ENCODE data around the gene S1PR1. TPM values are rescaled to one million over a fixed set of nuclear protein-coding genes. Genes with fewer than 3 reads are reported as not detected.

The S1PR1 gene
- total RNA-seq, 1 experiment from 2014 or later: 0.68 TPM

DNA sequence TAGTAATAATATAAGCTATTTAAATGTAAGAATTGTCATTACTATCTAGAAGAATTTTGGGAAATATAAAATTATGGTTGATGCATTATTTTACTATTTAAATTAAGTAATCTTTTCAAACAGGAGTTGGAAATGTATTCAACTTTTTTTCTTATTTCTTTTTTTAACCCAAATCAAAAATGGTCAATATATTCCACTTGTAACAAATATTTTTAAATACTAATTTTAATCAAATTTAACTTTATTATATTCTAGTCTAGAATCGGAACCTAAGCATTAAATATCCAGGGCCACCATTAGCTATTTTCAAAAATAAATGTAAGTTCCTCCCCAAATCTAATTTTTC is 37.2 kb upstream of the S1PR1 start:
- no peak for TF ChIP-seq EZH2 (IDR thresholded peaks at IDR 0.05; ENCODE audit: low read depth)
- TF ChIP-seq, protein P1, sequence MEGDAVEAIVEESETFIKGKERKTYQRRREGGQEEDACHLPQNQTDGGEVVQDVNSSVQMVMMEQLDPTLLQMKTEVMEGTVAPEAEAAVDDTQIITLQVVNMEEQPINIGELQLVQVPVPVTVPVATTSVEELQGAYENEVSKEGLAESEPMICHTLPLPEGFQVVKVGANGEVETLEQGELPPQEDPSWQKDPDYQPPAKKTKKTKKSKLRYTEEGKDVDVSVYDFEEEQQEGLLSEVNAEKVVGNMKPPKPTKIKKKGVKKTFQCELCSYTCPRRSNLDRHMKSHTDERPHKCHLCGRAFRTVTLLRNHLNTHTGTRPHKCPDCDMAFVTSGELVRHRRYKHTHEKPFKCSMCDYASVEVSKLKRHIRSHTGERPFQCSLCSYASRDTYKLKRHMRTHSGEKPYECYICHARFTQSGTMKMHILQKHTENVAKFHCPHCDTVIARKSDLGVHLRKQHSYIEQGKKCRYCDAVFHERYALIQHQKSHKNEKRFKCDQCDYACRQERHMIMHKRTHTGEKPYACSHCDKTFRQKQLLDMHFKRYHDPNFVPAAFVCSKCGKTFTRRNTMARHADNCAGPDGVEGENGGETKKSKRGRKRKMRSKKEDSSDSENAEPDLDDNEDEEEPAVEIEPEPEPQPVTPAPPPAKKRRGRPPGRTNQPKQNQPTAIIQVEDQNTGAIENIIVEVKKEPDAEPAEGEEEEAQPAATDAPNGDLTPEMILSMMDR (conservative IDR thresholded peaks at IDR 0.05): no peak
- intact Hi-C loops (cut with micrococcal nuclease; ENCODE audit: unreplicated experiment): no loop called here
- Histone ChIP-seq H3K4me1 (replicated peaks; ENCODE audit: insufficient read depth) (peaks cover 12% of the 10 kb centered on the region), H3K9me3 (ENCODE audit: insufficient read depth, low read depth) (no peaks in the 10 kb centered on the region), H3F3A (ENCODE audit: insufficient read depth, low read depth) (no peaks in the 10 kb centered on the region), H3K27ac (no peak overlapping the region), H3K36me3 (ENCODE audit: low read depth) (no peaks in the 10 kb centered on the region), H3K9me2 (ENCODE audit: insufficient read depth) (no peaks in the 10 kb centered on the region), H3K27me3 (ENCODE audit: insufficient read depth, low read depth) (no peaks in the 10 kb centered on the region), H3K79me2 (ENCODE audit: low read depth) (no peaks in the 10 kb centered on the region), H3K4me2 (no peak overlapping the region), H4K20me1 (ENCODE audit: insufficient read depth) (no peaks in the 10 kb centered on the region), H3K4me3 (no peak overlapping the region), H2AFZ (no peak overlapping the region)
- DNase-seq: no peak
- ChIA-PET CTCF (no interaction called here), POLR2A (ENCODE audit: unreplicated experiment) (no interaction called here)
- no TSS peak for BruUV-seq (replicated peaks)

DNA sequence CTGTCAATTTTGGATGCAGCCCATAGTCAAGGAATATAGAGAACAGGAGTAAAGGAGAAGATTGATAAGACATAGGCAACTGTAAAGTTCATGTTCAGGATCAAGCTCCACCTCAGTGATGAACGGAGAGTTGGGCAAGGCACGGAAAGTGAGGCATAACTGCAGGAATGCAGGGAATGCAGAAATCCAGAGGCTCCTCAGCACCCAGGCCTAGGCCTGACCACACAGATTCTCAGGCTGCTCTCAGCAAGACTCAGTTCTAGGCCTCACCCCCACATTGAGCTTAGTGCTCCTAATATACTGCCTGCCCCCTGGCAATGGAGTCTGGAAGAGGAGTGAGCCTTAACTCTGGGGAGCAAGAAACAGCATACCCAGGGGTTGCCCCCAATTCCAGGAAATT is 36.3 kb upstream of the S1PR1 start:
- Histone ChIP-seq H3K9me3 (ENCODE audit: insufficient read depth, low read depth) (no peaks in the 10 kb centered on the region), H3K4me3 (no peak overlapping the region), H3K4me2 (no peak overlapping the region), H2AFZ (0 out of 2 replicates have a peak overlapping the region, but pooled peaks have one; percentile 0), H3K9me2 (ENCODE audit: insufficient read depth) (no peaks in the 10 kb centered on the region), H3K4me1 (replicated peaks; ENCODE audit: insufficient read depth) (peaks cover 12% of the 10 kb centered on the region), H3K79me2 (ENCODE audit: low read depth) (no peaks in the 10 kb centered on the region), H4K20me1 (ENCODE audit: insufficient read depth) (no peaks in the 10 kb centered on the region), H3F3A (ENCODE audit: insufficient read depth, low read depth) (no peaks in the 10 kb centered on the region), H3K27me3 (ENCODE audit: insufficient read depth, low read depth) (no peaks in the 10 kb centered on the region), H3K36me3 (ENCODE audit: low read depth) (no peaks in the 10 kb centered on the region), H3K27ac (no peak overlapping the region)
- no peak for TF ChIP-seq EZH2 (IDR thresholded peaks at IDR 0.05; ENCODE audit: low read depth)
- TF ChIP-seq, protein P1 (conservative IDR thresholded peaks at IDR 0.05): no peak
- POLR2A ChIA-PET (ENCODE audit: unreplicated experiment): interaction anchor here (0.5 to 0.7 kb wide), 5 partner anchors 8 to 154 kb away, joined by 3 to 6 read pairs (median 3); no protein-coding TSS in a partner anchor
- no TSS peak for BruUV-seq (replicated peaks)
- peak; percentile 61 for DNase-seq
- CTCF ChIA-PET: interaction anchor here (0.8 kb wide), 1 partner anchor 14 kb away, joined by 3 read pairs; no protein-coding TSS in a partner anchor
- intact Hi-C loops (cut with micrococcal nuclease; ENCODE audit: unreplicated experiment): no loop called here

DNA sequence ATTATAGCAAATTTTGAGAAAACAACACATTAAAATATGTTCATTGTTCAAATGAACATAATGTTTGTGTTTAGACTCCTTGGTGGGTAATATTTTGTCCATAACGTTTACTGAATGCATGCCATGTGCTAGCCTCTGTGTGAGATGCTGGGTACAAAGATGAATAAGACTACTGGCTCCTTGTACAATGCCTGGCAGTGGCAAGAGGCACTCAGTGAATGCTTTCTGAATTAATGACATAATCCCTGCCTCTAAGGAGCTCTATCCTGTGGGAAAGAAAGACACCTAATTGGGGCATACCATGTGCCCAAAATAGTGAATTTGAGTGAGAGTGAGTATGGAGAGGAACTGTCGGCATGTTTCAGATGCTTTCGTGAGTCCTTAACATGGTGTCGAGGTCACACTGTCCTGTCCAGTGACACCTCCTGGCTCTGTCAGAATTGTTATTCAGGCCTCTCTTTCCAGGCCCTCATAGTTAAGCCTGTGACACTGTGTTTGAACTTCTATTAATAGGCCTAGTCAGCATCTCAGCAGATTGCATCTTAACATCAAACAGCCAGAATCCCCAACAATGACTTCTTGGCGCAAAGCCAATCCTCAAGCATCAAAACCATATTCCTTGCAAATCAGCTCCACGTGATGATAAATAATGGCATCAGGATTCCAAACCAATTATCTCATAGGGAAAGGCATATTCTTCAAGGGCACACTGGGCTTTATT is 32.8 kb upstream of the S1PR1 start:
- Histone ChIP-seq H3K4me1 (replicated peaks; ENCODE audit: insufficient read depth) (peaks cover 12% of the 10 kb centered on the region), H3F3A (ENCODE audit: insufficient read depth, low read depth) (no peaks in the 10 kb centered on the region), H3K4me2 (no peak overlapping the region), H3K4me3 (no peak overlapping the region), H4K20me1 (ENCODE audit: insufficient read depth) (no peaks in the 10 kb centered on the region), H3K79me2 (ENCODE audit: low read depth) (no peaks in the 10 kb centered on the region), H2AFZ (no peak overlapping the region), H3K9me2 (ENCODE audit: insufficient read depth) (no peaks in the 10 kb centered on the region), H3K9me3 (ENCODE audit: insufficient read depth, low read depth) (no peaks in the 10 kb centered on the region), H3K27me3 (ENCODE audit: insufficient read depth, low read depth) (no peaks in the 10 kb centered on the region), H3K36me3 (ENCODE audit: low read depth) (no peaks in the 10 kb centered on the region), H3K27ac (no peak overlapping the region)
- TF ChIP-seq, protein P1 (conservative IDR thresholded peaks at IDR 0.05): no peak
- no peak for TF ChIP-seq EZH2 (IDR thresholded peaks at IDR 0.05; ENCODE audit: low read depth)
- POLR2A ChIA-PET (ENCODE audit: unreplicated experiment): no interaction called here
- no TSS peak for BruUV-seq (replicated peaks)
- CTCF ChIA-PET: no interaction called here
- DNase-seq: no peak
- intact Hi-C loops (cut with micrococcal nuclease; ENCODE audit: unreplicated experiment): no loop called here

Data from PC-9 (cell line).